IPS DF 4.7 (cell line): ENCODE data around the gene FAM181A.

ENCODE experiments used
- DNase-seq: peaks from one replicate; pipeline ENCODE4 v3.0.0-alpha.2; 2013; ENCODE audit warnings: low spot score; ENCODE audit errors: extremely low read depth

Gene FAM181A

GRCh38 chr14:93962701-93963601 is 35.8 kb downstream of the FAM181A start:
- no peak for DNase-seq

- no peak for DNase-seq
Measured at GRCh38 chr14:93963692-93964091, 36.5 kb downstream of the FAM181A start.

GRCh38 chr14:93964281-93964680 is 37.1 kb downstream of the FAM181A start:
- no peak for DNase-seq

DNA sequence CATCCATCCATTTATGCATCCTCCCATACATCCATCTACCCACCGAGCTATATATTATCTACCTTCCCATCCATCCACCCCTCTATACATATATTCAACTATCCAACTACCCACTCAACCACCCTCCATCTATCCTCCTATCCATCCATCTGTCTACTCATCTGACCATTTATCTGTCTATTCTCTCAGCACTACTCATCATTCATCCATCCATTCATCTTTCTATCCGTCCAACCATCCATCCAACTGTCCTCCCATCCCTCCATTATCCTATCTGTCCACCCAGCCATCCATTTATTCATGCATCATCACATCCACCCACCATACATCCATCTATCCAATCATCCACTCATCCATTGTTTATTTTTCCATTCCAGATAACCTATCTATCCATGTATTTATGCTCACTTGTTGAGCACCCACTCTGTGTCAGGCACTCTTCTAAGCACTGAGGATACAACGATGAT is 37.7 kb downstream of the FAM181A start:
- DNase-seq = no peak

DNA sequence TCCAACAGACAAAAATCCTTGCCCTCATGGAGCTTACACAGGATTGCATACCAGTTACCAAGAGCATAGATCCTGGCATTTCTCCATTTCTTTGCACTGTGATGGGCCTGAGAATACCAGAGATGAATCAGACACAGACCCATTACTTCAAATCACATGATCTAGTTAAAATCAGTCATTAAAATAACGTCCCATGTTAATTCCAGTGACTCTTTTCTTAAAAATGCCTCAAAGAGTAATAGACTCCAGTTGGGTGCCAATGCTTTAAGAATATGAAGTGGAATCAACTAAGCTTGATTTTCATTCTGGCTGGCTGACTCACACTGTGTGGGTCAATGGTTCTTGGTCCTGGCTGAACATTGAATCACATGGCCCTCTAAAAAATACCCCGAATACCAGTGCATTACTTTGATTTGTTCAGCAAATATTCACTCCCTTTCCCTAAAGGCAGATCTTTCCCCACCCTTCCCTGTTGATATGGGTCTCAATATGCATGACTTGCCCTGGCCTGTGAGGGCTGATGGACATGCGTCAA is 38.2 kb downstream of the FAM181A start:
- DNase-seq = no peak

DNA sequence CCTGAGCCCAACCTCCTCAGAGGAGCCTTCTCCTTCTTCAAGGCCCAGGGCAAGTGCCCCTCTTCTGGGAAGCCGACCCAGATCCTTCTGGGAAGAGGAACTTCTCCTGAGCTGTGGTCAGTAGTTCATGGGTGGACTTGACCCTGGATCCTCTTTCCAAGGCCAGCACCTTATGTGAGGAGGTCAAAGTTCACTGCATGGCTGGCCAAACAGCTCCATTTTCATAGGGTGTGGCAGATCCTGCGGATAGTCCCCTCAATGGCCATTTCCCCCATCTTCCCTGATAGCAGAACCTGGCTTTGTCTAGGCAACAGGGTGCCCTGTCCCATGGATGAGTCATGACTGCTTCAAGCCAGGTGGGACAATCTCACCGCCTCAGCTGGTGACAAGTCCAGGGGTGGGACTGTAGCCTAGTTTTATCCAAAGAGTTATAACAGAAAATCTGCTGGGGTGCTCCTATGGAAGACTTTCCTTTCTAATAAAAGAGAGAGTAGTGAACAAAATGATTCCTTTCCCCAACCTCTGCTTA is 38.9 kb downstream of the FAM181A start:
- DNase-seq = no peak

GRCh38 chr14:93967637-93968250 is 40.6 kb downstream of the FAM181A start:
- no peak for DNase-seq

GRCh38 chr14:93969082-93969828 is 42.1 kb downstream of the FAM181A start:
- DNase-seq = no peak

GRCh38 chr14:93970585-93970964 is 43.4 kb downstream of the FAM181A start:
- DNase-seq = no peak

DNA sequence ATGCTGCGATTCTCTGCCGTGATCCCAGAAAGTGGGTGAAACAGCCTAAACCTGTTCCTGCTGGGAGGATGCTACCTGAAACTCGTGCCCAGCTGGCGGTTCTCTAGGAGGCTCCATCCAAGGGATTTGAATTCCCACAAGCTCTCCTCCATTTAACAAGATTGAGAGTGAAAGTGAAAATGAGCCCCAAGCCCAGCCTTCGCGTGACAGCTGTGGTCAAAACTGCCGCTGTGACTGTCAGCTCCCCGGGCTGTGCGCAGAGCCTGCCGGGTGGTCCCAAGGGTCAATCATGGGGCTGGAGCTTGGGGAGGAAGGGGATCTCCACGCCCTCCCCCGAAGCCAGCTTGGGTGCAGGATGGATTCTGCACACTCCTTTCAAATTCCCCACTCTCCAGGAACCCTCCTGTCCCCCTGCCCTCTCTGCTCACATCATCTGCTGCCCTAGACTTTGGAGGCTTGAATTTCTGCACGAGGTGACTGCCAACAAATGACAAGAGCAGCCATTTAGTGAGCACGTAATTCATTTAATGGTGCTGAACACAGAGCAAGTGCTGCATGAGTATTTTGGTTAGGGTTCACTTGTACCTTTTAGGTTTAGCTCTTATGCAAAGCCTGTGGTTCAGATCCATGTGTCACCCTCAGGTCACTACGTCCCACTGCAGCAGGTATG is 44.0 kb downstream of the FAM181A start:
- no peak for DNase-seq

DNA sequence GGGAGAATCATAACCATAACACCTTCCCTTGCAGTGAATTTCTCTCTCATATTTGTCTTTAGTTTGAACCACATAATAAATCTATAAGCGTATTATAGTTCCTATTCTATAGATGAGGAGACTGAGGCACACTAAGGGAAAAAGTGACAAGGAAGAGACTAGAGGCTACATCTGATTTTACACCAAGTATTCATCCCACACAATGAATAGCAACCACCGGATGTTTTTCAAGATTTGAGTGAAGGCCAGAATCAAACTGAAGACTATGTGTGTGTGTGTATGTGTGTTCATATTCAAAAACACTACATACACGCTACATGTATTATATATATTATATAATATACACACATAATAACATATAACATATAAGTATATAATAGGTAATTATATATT is 44.5 kb downstream of the FAM181A start:
- no peak for DNase-seq

DNA sequence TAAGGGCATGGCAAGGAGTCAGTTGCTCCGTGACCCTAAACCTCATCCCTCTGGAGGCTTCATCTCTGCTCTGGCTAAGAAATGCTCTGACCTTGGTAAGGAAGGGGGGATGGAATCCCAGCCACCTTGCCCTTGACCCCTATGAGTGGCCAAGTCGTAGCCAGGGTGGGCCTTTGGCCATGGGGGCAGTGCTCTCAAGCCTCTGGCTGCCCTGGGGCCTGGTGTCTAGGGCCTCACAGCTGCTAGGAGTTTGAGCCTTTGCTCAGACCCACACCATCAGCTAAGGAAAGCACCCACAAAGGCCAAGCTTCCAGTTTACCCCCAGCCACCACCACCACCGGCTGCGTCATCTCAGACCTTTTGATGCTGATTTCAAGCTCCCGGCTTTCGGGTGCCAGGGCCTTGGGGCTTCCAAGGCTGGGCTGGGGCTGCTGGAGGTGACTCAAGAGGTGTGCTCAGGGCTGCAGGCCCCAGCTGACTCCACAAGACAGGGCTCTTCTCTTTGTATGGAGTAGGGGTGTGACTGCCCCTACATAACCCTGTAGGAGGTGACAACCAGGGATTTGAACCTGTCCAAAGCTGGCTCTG is 45.6 kb downstream of the FAM181A start:
- no peak for DNase-seq

- no peak for DNase-seq
Measured at GRCh38 chr14:93973607-93974006, 46.5 kb downstream of the FAM181A start.

DNA sequence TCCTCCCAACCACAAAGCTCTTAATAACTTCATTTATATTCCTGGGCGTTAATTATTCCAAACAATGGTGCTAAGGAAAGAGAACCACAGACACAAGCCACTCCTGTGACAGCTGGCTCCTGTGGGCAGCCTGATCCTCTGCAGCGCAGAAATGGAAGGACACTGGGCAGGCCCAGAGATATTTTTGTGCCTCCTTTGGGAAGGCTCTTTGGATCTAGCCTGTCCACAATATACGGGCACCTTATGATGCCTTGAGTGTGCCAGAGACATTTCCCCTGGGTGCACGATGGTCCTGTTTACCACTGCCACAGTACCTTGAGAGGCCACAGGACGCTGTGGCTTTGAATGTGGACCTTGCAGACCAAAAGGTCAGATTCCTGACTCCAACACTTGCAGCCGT is 47.2 kb downstream of the FAM181A start:
- DNase-seq = no peak

DNA sequence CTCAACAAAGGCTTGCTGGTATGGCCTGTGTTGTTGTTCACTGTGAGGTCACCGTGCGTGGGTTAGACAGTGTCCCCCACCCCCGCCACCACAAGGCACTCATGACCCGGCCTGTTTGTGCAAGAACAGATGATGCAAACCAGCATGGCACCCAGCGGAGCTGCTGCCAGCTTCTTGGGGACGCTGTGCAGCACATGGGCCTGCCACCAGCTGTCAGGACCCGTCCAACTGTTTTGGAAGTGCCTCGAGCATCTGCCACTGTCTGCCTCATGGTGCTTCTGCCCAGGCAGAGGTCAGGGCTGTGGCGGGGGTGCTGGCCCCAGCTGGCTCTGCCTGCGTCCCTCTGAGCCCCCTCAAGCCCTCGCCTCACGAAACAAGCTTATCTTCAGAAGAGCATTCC is 47.7 kb downstream of the FAM181A start:
- no peak for DNase-seq

GRCh38 chr14:93975791-93976476 is 48.8 kb downstream of the FAM181A start:
- DNase-seq = no peak

GRCh38 chr14:93976477-93977057 is 49.4 kb downstream of the FAM181A start, which contains the start of gene ASB2:
Gene ASB2, minus strand, starts transcription at chr14:93976570. Its CDS starts 12,031 bp downstream, at chr14:93964539.
- DNase-seq = no peak

- DNase-seq = no peak
Measured at GRCh38 chr14:93977171-93977570, 50.0 kb downstream of the FAM181A start.

DNA sequence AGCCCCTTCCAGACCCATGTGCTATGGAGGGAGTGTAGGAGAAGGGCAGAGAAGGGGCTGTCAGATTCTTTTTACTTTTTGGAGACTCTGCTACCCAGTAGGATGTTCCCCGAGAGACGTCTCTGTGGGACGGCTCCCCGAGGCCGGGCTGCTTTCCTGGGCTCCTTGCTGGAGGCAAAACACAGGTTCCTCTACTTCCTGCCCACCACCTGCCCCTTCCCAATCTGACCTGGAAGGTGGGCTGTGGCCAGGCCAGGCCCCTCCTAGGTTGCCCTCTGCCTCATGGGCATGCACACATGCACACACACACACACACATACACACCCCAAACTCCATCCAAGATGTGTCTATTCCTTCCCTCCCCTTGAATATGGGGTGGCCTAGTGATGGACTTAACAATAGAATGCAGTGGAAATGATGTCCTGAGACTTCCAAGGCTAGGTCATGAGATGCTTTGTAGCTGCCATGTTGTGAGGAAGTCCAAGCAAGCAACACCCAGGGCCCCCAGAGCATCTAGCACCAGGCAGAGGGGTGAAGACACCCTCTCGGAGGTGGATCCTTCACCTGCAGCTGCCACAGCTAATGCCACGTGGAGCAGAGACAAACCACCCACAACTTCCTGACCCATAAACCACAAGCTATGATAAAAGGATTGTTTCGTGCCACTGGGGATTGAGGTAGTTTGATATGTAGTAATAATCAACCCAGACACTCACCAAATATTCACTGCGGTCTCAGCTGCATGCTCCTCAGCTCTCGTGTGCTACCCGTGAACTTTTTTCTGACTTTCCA is 50.8 kb downstream of the FAM181A start:
- no peak for DNase-seq
